Posterior cingulate gyrus (tissue), 11 donors: ENCODE results near the gene CDC14B.

ENCODE experiments used
- DNase-seq, 10 donors: peaks; one replicate each; pipeline versions ENCODE4 v3.0.0 to v3.0.0-alpha.2; 2020 to 2021; ENCODE audit warnings: mixed read lengths in 3 of 10
- intact Hi-C: fragments of 100-400 bp; cut with DNase I; formaldehyde crosslinking; loops from one replicate; pipeline ENCODE4 v1.15.1; 2023

Gene CDC14B

DNA sequence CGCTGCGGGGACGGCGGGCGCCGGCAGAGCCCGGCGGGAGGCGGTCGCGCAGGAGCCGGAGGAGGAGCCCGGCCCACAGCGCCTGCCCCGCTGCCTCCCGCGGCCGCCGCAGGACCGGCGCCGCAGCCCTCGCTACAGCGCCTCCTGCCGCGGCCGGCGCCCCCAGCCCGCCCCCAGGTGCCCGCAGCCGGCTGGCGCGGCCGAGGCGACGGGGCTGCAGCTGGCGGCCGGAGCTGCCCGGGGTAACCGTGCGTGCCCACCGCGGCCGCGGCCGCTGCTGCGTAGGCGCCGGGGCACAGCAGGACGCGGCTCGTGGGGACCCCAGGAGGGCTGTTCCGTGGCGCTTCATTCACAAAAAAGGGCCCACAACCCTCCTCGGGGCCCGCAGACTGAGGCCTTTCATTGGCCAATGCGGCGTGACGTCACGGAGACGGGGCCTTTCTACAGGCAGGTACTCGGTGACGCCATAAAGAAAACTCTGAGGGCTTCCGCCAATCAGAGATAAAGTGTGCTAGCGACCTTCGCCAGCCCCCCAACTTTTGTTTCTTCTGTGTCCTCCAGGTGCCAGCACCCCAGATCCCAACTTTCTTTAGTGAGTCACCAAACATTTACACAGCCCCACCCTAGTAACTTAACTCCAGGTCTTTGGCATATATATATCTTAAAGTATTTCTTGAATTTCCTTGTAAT is at the start of gene CDC14B:
Gene CDC14B (minus strand): TSS at position 353 of the 690 bp plus-strand sequence. CDS start 465 bp downstream, outside the sequence.
- intact Hi-C loops: loop anchor here (1.0 to 10.0 kb wide), 4 partner anchors 35 to 169 kb away; partner anchors contain the start of genes HABP4 and PRXL2C
- DNase-seq: peak; percentile 80 to 98 (median 90)

DNA sequence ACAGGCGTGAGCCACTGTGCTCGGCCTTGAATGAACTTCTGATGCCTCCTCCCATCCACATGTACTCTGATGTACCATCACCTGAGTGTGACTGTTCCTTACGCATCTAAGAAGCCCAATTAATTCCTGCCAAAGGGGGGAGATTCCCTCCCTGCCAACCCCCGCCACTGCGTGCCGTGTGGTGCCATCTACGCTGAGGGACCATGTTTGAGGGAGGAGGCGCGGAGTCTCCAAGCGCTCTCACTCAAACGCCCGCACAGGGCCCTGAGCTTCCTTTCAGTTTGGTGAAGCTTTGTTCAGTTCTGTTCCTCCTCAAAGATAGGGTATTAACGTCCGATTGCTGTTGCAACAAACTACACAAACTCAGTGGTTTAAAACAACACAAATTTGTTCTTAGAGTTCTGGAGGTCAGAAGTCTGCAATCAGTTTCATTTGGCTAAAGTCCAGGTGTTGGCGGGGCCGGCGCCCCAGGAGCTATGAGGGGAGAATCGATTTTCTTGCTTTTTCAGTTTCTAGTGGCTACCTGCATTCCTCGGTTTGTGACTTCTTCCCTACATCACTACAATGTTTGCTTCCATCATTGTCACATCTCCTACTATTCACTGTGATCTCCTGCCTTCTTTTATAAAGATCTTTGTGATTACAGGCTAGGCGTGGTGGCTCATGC is 49.4 kb upstream of the CDC14B start:
- intact Hi-C loops: loop anchor here (5.0 kb wide), 1 partner anchor 342 kb away; no protein-coding TSS in a partner anchor
- DNase-seq: no peak

DNA sequence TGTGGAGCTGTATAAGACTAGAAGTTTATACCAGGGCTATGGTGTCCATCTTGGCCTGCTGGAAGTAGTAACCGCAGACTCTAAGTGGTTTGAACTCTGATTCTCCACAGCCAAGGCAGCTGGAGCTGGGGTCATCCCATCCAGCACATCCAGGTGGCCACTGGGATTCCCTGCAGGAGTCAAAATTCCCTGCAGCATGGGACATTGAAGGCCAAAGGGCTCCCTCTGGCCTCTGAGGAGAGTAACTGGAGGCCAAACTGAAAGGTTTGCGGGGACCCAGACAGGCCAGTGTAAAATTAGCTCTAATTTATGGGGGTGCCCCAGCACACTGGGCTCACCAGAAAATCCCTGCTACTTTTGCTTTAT is 47.7 kb upstream of the CDC14B start:
- no peak for DNase-seq
- intact Hi-C loops: loop anchor here (5.0 kb wide), 1 partner anchor 340 kb away; no protein-coding TSS in a partner anchor

DNA sequence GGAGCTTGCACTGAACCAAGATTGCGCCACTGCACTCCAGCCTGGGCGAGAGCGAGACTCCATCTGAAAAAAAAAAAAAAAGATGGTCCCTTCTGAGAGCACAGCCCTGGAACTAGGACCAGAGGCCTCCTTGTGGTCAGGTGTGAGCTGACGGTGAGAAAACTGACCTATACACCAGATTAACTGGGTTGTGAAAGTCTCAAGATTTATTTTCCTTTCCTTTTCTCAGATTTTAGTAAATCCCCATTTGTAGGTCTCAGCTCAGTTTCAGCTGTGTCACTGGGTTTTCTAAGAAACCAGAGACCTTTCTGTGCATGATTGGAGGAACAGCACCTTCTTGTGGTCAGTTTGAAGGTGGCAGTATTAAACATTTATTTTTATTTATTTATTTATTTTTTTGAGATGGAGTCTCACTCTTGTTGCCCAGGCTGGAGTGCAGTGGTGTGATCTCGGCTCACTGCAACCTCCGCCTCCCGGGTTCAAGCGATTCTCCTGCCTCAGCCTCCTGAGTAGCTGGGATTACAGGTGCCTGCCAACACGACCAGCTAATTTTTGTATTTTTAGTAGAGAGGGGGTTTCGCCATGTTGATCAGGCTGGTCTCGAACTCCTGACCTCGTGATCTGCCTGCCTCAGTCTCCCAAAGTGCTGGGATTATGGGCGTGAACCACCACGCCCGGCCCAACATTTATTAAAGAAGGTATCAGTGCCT is 47.2 kb upstream of the CDC14B start:
- DNase-seq: peak in 1 of 10 donors; percentile 14
- intact Hi-C loops: loop anchor here (5.0 kb wide), 1 partner anchor 340 kb away; no protein-coding TSS in a partner anchor

DNA sequence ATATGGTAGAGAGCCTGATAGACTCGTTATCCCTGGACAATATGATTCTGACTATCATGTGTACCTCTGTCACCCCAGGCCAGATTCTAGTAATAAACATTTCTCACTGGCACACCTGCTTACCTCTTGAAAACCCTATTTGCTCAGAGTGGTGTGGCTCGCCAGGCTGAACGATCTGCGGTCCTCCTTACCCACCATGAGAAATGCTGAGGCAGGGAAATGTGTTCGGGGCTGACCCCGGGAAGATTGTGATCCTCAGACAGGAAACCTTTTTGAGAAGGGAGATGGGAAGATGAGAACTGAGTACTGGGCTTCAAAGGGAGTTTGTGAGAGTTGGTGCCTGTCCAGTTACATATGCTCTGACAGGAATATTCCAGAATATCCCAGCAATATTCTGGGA is 46.1 kb upstream of the CDC14B start:
- intact Hi-C loops: loop anchor here (5.0 kb wide), 1 partner anchor 338 kb away; no protein-coding TSS in a partner anchor
- DNase-seq: no peak

DNA sequence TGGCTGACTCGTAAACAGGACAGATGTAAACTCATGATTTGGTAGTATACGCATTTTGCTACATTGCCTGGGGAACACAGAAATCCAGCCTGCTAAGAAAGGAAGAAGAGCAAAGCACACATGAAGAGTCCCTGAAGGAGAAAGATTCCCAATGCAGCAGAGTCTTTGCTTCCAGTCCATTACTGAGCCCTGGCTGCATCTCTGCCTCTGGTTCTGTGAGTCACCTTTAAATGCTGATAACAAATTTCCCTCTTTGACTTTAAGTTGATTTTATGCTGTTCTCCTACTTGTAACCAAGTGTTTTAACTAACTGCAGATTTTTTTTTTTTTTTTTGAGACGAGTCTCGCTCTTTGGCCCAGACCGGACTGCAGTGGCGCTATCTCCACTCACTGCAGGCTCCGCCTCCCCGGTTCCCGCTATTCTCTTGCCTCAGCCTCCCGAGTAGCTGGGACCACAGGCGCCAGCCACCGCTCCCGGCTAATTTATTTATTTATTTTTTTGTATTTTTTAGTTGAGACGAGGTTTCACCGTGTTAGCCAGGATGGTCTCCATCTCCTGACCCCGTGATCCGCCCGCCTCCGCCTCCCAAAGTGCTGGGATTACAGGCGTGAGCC is 44.0 kb upstream of the CDC14B start:
- intact Hi-C loops: no loop called here

DNA sequence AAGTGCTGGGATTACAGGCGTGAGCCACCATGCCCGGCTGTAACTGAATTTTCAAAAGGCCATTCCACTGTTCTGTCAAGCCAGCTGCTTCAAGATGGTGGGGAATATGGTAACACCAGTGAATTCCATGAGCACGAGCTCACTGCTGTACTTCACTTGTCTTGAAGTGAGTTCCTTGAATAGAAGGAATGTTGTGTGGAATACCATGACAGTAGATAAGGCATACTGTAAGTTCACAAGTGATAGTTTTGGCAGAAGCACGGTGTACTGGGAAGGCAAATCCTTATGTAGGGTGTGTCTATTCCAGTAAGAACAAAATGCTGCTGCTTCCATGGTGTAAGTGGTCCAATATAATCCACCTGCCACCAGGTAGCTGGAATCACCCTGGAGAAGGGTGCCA is 42.1 kb upstream of the CDC14B start:
- intact Hi-C loops: no loop called here
- no peak for DNase-seq

More for the DNA sequence above, 44.0 kb upstream of the CDC14B start:
- DNase-seq: no peak

DNA sequence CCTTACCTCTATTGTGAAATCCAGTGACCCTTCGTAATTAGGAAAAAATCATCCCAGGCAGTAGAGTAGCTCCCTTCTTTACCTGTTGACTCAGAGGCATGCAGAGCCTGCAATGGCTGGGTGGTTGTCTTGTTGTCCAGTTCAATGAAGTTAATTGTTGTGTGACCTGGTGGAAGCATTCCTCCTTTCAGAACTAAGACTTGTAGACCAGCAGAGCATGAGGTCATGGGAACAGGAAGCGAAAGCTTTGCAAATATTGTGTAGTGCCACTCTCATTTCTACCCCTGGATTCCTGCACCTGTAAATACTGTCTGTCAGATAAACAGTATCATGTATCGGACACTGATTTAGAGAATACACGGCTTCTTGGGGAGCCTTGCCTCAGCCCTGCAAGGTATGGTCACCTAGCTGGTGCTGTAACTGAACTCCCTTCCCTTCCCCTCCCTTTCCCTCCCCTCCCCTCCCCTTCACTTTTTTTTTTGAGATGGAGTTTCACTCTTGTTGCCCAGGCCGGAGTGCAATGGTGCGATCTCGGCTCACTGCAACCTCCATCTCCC is 41.1 kb upstream of the CDC14B start:
- DNase-seq: no peak
- intact Hi-C loops: no loop called here

DNA sequence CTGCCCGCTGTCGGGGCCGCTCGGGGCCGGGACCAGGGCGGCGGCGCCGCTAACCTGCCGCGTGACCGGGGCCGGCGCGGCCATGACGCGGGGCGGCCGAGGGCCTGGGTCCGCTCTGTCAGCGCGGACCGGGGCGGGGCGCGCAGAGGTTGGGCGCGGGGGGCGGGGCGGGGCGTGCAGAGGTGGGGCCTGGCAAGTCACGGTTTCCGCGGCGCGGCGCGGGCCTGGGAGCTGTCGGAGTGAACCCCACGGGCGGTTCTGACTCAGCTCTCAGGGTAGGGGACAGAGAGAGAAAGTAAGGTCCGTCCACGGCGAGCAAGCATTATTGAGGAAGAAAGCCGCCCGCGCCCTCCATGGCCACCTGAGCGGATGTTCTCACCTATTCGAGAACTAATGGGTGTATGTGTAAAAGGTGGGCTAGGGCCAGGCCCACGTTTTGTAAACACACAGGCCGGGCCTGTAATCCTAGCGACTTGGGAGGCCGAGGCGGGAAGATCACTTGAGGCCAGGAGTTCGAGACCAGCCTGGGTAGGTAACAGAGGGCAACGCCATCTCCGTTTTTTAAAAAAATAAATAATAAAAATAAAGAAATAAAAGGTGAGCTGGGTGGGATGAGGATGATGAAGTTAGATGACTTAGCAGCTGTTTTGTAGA is 35.7 kb upstream of the CDC14B start, which contains the start of gene PRXL2C:
Gene PRXL2C (minus strand): TSS at position 120 of the 654 bp plus-strand sequence. CDS start 36 bp downstream, at position 84.
- intact Hi-C loops: loop anchor here (2.0 to 5.0 kb wide), 2 partner anchors 37 to 203 kb away; partner anchors contain the start of genes CDC14B and HABP4
- peak in 9 of 10 donors; percentile 35 to 88 (median 59) for DNase-seq

DNA sequence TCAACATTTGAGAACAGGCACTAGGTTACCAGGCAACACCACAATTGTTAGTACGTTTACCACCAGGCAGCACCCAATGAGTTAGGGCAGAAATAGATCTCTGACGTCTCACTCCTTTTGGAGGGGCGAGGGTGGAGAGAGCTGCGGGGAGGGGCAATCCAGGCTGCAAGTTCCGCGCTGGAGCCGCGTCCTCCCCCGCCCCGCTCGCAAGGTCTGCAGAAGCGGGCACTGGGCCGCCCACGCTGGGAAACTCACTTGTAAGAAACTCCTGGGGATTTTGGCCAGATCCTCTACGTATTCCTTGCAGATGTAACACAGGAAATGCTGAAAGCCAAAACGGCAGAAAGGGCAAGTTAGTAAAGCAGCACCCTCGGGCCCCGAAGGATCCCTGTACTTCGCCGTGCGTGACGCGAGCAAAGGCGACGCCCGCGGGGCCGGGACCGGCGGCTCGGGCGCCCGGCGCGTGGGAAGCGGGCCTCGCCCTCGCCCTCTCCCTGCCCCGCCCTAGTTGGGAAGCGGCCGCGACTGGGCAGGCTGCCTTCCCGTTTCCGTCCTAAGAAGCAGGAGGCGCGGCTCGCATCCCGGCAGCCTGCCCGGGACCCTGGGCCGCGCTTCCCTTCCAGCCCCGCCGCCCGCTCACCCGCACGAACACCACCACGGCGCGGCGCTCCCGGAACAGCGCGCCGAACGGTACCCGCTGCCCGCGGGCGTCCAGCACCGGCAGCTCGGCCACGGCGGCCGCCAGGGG is 35.0 kb upstream of the CDC14B start:
- intact Hi-C loops: loop anchor here (2.0 to 5.0 kb wide), 2 partner anchors 36 to 202 kb away; partner anchors contain the start of genes CDC14B and HABP4
- peak; percentile 49 to 95 (median 72) for DNase-seq

DNA sequence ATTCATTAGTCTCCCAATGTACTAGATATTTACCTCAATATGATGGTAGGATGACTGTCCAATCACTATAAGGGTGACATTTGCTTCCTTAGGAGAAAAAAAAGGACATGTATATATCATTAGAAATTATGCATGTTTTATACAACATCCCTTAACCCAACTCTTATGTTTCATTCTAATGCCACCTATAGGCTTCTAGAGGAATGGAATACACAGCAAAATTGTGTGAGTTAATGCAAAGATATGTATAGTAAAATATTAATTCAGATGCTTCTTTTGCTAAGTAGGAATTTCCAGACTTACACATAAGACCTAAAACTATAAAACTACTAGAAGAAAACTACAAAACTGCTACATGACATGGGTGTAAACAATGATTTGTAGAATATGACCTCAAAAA is 32.0 kb upstream of the CDC14B start:
- intact Hi-C loops: no loop called here
- DNase-seq: no peak

DNA sequence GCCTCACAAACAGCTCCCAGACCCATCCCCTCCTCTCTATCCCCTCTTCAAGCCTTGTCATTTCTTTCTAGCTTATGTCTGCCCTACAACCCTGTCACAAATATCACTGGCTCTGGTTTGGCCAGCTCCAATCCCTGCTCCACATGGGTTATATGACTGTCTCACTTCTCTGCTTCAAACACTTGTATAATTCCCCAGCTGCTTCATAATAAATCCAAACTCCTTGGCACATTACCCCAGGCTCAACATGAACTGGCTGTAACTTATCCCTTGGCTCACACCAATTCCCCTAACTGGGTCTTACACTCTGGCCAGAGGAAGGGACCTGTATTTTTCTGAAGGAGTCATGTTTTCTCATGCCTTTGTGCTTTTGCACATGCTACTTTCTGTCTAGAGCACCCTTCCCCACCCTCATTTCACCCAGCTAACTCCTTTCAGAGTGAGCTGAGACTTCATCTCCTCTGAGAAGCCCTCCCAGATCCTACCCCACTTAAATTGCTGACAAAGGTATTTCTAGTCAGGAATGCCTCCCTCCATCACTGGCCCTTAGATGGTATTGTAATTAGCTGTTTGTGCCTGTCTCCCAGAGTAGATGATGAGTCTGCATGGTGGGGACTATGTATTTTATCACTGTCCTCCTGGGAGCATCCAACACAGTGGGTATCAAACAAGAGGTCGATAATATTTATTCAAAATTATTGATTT is 30.1 kb upstream of the CDC14B start:
- intact Hi-C loops: no loop called here

DNA sequence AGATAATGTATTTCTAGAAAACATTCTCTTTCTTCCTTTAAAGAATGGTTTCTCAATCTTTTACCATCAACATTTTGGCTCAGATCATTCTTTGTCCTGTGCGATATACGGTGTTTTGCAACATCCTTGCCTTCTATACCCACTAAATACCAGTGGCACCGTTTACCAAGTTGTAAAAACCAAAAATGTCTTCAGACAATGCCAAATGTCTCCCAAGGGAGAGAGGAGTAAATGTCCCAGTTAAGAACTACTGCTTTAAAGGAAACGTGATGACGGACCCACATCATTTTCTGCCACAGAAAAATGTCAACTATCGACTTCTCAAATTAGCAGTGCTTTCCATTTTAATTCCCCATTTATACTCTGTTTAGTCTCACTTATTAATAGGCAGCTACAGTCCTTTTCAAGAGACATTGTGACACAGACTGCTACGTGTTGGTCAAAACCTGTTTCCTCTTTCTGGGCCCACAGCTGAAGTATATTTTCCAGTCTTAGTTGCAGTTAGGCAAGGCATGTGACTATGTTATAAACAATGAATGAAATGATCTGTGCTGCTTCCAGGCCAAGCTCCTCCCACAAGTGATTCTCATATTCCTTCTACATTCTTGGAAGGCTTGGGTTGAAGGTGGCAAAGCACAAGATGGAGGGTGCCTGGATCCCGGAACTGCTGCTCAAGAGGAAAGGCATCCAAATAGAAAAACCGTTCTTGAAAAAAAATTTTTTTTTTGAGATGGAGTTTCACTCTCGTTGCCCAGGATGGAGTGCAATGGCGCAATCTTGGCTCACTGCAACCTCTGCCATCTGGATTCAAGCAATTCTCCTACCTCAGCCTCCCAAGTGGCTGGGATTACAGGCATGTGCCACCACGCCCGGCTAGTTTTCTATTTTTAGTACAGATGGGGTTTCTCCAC is 26.7 kb upstream of the CDC14B start:
- DNase-seq: no peak
- intact Hi-C loops: no loop called here

More for the DNA sequence above, 30.1 kb upstream of the CDC14B start:
- no peak for DNase-seq

DNA sequence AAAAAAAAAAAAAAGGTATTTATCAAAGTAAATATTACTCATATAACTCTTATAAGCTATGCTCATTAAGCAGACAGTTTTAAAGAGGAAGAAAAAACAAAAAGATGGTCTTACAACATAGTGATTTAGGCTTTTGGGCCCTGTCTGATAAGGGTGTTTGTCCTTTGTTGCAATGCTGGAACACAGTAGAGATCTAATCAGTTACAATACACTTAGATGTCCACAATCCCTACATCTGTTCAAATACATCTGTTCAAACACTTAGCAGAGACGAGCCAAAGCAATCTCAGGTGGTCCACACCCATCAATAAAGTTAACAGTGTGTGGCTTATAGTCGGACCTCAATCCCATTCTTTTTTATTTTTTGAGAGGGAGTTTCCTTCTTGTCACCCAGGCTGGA is 24.5 kb upstream of the CDC14B start:
- intact Hi-C loops: no loop called here
- no peak for DNase-seq

DNA sequence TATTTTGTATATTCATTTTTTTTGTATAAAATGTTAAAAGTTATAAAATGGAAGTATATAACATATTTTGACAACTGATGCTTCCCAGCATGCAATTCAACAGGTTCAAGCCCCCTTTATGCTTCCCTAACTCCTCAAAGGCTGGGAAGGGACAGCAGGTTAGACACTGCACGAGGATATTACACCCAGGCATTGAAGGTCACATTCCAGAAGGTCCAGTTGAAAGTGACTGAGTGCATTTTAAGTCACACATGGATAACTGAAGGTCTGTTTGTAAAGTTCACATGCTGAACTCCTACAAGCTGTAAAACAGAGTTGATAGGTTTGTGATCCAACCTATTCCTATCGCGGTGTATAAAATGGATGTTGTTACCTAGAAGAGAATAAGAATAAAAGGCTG is 21.9 kb upstream of the CDC14B start:
- intact Hi-C loops: no loop called here
- no peak for DNase-seq

DNA sequence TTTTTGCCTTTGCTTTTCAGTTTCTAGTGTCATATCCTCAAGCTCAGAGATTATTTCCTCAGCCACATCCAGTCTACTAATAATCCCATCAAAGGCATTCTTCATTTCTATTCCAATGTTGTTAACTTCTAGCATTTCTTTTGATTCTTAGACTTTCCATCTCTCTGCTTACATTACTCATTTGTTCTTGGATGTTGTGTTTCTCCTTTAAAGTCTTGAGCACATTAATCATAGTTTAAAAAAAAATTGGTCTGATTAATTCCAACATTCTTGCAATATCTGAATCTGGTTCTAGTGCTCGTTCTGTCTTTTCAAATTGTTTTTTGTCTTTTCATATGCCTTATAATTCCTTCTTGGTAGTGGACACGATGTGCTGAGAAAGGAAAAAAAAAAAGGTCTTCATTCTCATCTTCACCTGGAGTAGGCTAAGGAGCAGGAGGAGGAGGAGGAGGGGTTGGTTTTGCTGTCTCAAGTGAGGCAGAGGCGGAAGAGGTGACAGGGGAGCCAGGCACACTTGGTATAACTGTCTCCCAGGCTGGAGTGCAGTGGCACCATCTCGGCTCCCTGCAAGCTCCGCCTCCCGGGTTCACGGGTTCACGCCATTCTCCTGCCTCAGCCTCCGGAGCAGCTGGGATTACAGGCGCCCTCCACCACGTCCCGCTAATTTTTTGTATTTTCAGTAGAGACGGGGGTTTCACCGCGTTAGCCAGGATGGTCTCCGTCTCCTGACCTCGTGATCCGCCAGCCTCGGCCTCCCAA is 19.1 kb upstream of the CDC14B start:
- DNase-seq: peak in 1 of 10 donors; percentile 41
- intact Hi-C loops: no loop called here
